Karpas-422 (cell line): Measurements from ENCODE around the gene FN1. TPM values are rescaled to one million over a fixed set of nuclear protein-coding genes. Genes with fewer than 3 reads are reported as not detected.

Experiments used
- DNase-seq: peaks from one replicate; pipeline ENCODE4 v3.0.0-alpha.2; 2015
- H2AFZ ChIP-seq: fragments of 200-600 bp; sonication (generic); 2 replicates; pipeline ENCODE4 v1.6.1; 2014; ENCODE audit warnings: antibody characterized with exemption, low read length, mixed read lengths
- H3K27ac ChIP-seq: fragments of 200-600 bp; sonication (generic); 2 replicates; pipeline ENCODE4 v1.5.1; 2014; ENCODE audit warnings: mild to moderate bottlenecking, low read length, moderate library complexity
- H3K27me3 ChIP-seq: fragments of 200-600 bp; sonication (generic); 2 replicates; pipeline ENCODE4 v1.6.1; 2014; ENCODE audit warnings: low read length, mixed read lengths
- H3K36me3 ChIP-seq: fragments of 200-600 bp; sonication (generic); 2 replicates; pipeline ENCODE4 v1.6.1; 2014; ENCODE audit warnings: low read length, mixed read lengths; ENCODE audit not compliant: insufficient read depth
- H3K4me1 ChIP-seq: fragments of 200-600 bp; sonication (generic); 2 replicates; pipeline ENCODE4 v1.6.1; 2014; ENCODE audit warnings: mild to moderate bottlenecking, low read length, mixed read lengths
- H3K4me2 ChIP-seq: fragments of 200-600 bp; sonication (generic); 2 replicates; pipeline ENCODE4 v1.6.1; 2014; ENCODE audit warnings: low read length, low read depth, mild to moderate bottlenecking; ENCODE audit not compliant: poor library complexity, severe bottlenecking
- H3K4me3 ChIP-seq: fragments of 200-600 bp; sonication (generic); 2 replicates; pipeline ENCODE4 v1.5.1; 2014; ENCODE audit warnings: mild to moderate bottlenecking, antibody characterized with exemption, low read length, mixed read lengths
- H3K79me2 ChIP-seq: fragments of 200-600 bp; sonication (generic); 2 replicates; pipeline ENCODE4 v1.6.1; 2014; ENCODE audit warnings: mild to moderate bottlenecking, low read length, mixed read lengths
- H3K9ac ChIP-seq: fragments of 200-600 bp; sonication (generic); 2 replicates; pipeline ENCODE4 v1.6.0; 2014; ENCODE audit warnings: low read length
- H3K9me2 ChIP-seq: fragments of 200-600 bp; sonication (generic), shearing (Covaris generic); replicated peaks from 2 replicates; pipeline ENCODE4 v1.6.0; 2014; ENCODE audit warnings: mild to moderate bottlenecking, low read length, moderate library complexity; ENCODE audit not compliant: insufficient read depth
- H3K9me3 ChIP-seq: fragments of 300-700, 200-600 bp; sonication (generic); 2 replicates; pipeline ENCODE4 v1.6.1; 2014; ENCODE audit warnings: low read length, mixed read lengths
- H4K20me1 ChIP-seq: fragments of 200-600 bp; sonication (generic); 2 replicates; pipeline ENCODE4 v1.6.1; 2014; ENCODE audit warnings: mild to moderate bottlenecking, antibody characterized with exemption, low read length, low read depth; ENCODE audit not compliant: insufficient read depth
- total RNA-seq: library from RNA; depleted of rRNA; stranded (reverse); fragments of >200 nt; shearing (Covaris generic); gene quantifications from 2 replicates; pipeline ENCODE4 v1.2.3, GENCODE V29; 2014; ENCODE audit warnings: low replicate concordance

The FN1 gene
- total RNA-seq, 1 experiment from 2014 or later, result 0.67 TPM

DNA sequence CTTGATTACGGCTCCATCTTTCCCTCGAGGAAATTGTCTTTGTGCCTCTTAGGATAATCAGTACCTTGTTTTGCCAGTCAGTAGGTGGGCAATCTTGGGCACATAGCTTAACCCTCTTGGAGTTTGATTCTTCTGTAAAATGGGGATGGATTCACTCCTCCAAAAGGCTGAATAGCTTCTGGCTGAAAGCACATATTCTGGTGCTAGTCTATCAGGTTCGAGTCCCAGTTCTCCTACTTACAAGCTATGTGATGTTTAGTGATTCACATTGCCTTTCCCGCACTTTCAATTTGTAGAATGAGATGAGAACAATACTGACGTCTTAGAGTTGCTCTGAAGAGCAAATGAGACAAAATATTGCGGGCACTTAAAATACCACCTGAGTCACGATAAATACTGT lies 80.1 kb downstream of the FN1 start:
- H3K36me3 ChIP-seq, result peaks cover 23% of the 10 kb centered on the region; the same call in 1 of the 2 replicates
- no peaks in the 10 kb centered on the region for H3K4me1 ChIP-seq
- H3K4me2 ChIP-seq, result no peak overlapping the region
- no peak for DNase-seq
- H3K9me2 ChIP-seq, result no peaks in the 10 kb centered on the region
- no peak overlapping the region for H2AFZ ChIP-seq
- no peaks in the 10 kb centered on the region for H3K79me2 ChIP-seq
- no peak overlapping the region for H3K27ac ChIP-seq
- no peaks in the 10 kb centered on the region for H4K20me1 ChIP-seq
- no peak overlapping the region for H3K9ac ChIP-seq
- H3K4me3 ChIP-seq, result no peak overlapping the region
- H3K9me3 ChIP-seq, result no peaks in the 10 kb centered on the region
- no peaks in the 10 kb centered on the region for H3K27me3 ChIP-seq

DNA sequence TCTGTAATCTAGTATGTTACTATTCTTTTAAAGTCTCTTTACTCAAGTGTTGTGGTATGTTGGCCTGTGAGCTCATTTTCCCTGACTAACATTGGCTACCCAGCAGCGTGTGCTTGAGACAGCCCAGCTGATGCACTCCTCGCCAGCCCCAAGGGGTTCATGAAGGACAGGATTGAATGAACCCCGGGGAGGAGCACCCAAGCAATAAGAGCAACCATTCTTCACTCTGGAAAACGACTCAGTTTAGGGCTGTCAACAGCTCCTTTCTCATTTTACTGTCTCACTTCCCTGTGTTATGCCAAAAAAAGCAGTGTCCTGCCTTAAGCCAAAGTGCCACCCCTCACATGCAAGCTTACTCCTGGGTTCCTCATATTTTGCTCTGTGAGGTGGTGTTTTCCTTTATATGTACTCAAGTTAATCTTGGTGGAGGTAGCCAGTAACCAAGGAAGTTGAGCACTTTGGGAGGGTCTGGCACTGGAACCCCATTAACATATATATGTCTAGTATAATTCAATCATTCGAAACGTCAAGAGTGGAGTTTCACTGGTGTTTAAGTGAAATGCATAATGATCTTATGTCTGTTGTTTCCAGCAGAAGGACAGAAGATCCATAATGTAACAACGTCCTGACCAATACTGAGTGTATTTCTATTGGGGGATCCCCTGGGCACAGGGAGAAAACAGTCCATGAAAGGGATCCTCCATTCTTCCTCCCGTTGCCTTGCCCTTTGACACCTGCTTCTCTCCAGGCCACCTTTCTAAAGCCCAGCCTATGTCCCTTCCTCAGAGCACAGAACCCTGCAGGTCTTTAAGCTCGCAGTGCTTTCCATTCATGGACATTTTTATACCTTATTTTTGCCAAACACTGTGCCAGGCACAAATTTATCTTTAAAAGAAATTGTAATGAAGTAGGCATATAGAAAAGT lies 80.8 kb downstream of the FN1 start:
- Histone ChIP-seq H3K4me3 (no peak overlapping the region), H4K20me1 (no peaks in the 10 kb centered on the region), H3K27me3 (no peaks in the 10 kb centered on the region), H3K9me3 (no peaks in the 10 kb centered on the region), H3K79me2 (no peaks in the 10 kb centered on the region), H3K9me2 (no peaks in the 10 kb centered on the region), H3K4me1 (no peaks in the 10 kb centered on the region), H3K9ac (no peak overlapping the region), H2AFZ (no peak overlapping the region), H3K4me2 (no peak overlapping the region), H3K27ac (no peak overlapping the region), H3K36me3 (peaks cover 23% of the 10 kb centered on the region; the same call in 1 of the 2 replicates)
- no peak for DNase-seq

DNA sequence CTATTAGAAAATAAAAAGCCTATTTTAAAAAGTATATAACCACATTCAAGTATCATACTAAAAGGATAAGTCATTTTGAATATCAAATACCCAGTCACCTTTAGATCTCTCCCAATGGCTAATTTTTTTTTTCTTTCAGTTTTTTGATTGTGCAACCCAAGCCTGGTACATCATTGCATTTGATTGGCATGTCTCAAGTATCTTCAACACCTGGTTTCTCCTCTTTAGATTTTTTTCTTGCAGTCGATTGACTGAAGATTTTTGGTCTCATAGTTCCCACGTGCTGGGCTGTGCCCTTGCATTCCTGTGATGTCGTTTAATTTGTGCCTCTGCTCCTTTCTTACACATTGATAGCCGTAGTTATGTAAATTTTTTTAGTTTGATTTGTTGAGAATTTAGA lies 83.3 kb downstream of the FN1 start:
- peaks cover 32% of the 10 kb centered on the region; the same call in 1 of the 2 replicates for H3K36me3 ChIP-seq
- no peak overlapping the region for H3K27ac ChIP-seq
- no peak overlapping the region for H3K4me2 ChIP-seq
- H3K79me2 ChIP-seq, result no peaks in the 10 kb centered on the region
- no peak overlapping the region for H2AFZ ChIP-seq
- H3K4me1 ChIP-seq, result no peaks in the 10 kb centered on the region
- no peak overlapping the region for H3K4me3 ChIP-seq
- no peaks in the 10 kb centered on the region for H4K20me1 ChIP-seq
- no peak overlapping the region for H3K9ac ChIP-seq
- H3K9me2 ChIP-seq, result no peaks in the 10 kb centered on the region
- no peak for DNase-seq
- no peaks in the 10 kb centered on the region for H3K27me3 ChIP-seq
- H3K9me3 ChIP-seq, result no peaks in the 10 kb centered on the region

DNA sequence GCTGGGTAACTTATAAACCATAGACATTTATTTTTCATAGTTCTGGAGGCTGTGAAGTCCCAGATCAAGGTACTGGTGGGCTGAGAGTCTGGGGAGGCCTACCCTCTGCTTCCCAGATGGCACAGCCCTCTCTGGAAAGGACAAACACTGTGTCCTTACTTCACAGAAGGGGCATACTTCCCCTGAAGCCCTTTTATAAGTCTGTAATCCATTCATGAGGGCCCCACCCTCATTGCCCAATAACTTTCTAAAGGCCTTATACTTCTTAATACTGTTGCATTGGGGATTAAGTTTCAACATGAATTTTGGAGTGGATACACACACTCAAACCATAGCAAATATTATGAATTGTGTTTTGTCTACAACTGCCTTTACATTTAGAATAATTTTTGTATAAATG lies 88.0 kb downstream of the FN1 start:
- H3K27ac ChIP-seq, result no peak overlapping the region
- H3K79me2 ChIP-seq, result peaks cover 18% of the 10 kb centered on the region
- no peaks in the 10 kb centered on the region for H3K4me1 ChIP-seq
- H3K27me3 ChIP-seq, result no peaks in the 10 kb centered on the region
- no peaks in the 10 kb centered on the region for H3K9me2 ChIP-seq
- H3K9me3 ChIP-seq, result no peaks in the 10 kb centered on the region
- H2AFZ ChIP-seq, result no peak overlapping the region
- H3K9ac ChIP-seq, result no peak overlapping the region
- no peak overlapping the region for H3K4me3 ChIP-seq
- peaks cover 69% of the 10 kb centered on the region for H3K36me3 ChIP-seq
- no peak overlapping the region for H3K4me2 ChIP-seq
- no peak for DNase-seq
- H4K20me1 ChIP-seq, result no peaks in the 10 kb centered on the region

DNA sequence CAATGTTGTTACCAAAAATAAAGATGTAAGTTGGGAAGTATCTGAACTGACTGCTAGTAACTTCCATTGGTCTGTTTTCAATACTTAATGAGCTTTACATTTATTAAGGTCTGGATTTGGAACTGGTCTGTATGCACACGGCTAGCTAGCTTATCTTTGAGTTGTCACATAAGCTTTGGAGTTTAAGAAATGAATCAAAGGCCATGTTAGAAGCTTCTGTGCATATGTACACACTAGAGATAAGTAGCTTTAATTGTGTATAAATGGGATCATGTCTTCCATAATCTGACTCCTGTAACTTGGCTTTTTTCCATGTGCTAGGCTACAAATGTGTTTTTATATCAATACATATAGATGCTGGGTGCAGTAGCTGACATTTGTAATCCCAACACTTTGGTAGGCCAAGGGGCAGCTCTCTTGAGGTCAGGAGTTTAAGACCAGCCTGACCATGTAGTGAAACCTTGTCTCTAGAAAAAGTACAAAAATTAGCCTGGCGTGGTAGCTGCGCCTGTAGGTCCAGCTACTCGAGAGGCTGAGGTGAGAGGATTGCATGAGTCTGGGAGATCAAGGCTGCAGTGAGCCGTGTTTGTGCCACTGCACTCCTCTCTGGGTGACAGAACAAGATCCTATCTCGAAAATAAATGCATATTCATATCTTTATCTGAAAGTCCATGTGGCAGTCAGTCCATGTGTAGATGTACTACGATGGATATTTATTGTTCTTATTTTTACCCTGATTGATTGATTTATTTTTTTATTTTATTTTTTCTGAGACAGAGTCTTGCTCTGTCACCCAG lies 96.8 kb downstream of the FN1 start:
- H3K36me3 ChIP-seq, result peaks cover 85% of the 10 kb centered on the region
- H3K79me2 ChIP-seq, result peaks cover 67% of the 10 kb centered on the region
- DNase-seq, result no peak
- no peak overlapping the region for H2AFZ ChIP-seq
- H3K9ac ChIP-seq, result no peak overlapping the region
- H3K9me2 ChIP-seq, result no peaks in the 10 kb centered on the region
- H3K4me1 ChIP-seq, result no peaks in the 10 kb centered on the region
- no peak overlapping the region for H3K4me3 ChIP-seq
- no peaks in the 10 kb centered on the region for H3K9me3 ChIP-seq
- no peaks in the 10 kb centered on the region for H3K27me3 ChIP-seq
- no peak overlapping the region for H3K27ac ChIP-seq
- no peaks in the 10 kb centered on the region for H4K20me1 ChIP-seq
- no peak overlapping the region for H3K4me2 ChIP-seq

DNA sequence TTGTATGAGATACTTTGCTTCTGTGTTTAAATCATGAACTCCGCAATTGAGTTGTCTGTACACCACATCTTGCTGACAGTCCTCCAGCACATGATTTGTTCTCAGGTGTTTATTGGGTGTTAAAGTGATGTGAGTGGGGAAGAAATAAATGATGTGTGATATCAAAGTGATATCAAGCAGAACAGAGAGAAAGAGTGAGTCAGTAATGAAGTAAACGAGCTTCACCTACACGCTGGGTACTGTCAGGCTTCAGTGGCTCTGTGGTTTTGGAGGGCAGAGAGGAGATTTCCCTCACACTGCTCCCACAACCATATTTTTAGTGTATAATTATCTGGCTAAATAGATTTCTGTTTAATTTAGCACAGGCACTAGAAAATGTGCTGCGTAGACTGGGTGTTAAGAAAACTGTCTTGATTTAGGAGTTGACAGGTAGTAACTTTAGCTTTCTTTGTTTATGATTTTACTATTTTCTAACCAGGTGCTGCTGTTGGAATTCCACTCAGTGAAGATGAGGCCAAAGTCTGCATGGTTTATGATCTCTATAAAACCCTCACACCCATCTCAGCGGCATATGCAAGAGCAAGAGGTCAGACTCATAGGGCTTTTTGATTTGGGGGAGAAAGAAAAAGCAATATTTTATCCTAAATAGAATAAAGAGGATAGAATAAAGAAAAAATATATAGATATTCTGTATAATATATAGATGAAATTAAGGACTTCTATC lies 102.8 kb downstream of the FN1 start:
- H3K9ac ChIP-seq, result no peak overlapping the region
- no peak overlapping the region for H2AFZ ChIP-seq
- no peak overlapping the region for H3K4me2 ChIP-seq
- H3K27ac ChIP-seq, result no peak overlapping the region
- peaks cover 6% of the 10 kb centered on the region; the same call in 1 of the 2 replicates for H3K4me1 ChIP-seq
- no peak overlapping the region for H3K4me3 ChIP-seq
- peaks cover 73% of the 10 kb centered on the region for H3K79me2 ChIP-seq
- no peaks in the 10 kb centered on the region for H3K9me3 ChIP-seq
- peaks cover 71% of the 10 kb centered on the region for H3K36me3 ChIP-seq
- DNase-seq, result no peak
- H3K27me3 ChIP-seq, result no peaks in the 10 kb centered on the region
- peaks cover 19% of the 10 kb centered on the region for H4K20me1 ChIP-seq
- H3K9me2 ChIP-seq, result no peaks in the 10 kb centered on the region

DNA sequence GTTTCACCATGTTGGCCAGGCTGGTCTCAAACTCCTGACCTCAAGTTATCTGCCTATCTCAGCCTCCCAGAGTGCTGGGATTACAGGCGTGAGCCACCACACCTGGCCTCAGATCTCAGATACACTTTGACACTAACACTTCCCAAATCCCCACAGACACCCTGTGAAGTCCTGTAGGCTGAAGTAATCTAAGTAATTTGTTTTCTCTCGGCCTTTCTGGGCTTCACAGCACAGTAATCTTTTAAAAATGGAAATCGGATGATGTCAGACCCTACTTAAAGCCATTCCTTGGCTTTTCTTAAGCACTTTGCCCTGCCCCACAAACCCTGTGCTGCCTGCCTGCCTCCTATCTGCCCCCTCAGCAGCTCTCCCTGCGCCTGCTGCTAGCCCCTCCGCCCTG lies 107.8 kb downstream of the FN1 start:
- H3K27ac ChIP-seq, result no peak overlapping the region
- no peaks in the 10 kb centered on the region for H3K9me3 ChIP-seq
- H3K4me2 ChIP-seq, result no peak overlapping the region
- H3K9ac ChIP-seq, result no peak overlapping the region
- H3K36me3 ChIP-seq, result peaks cover 67% of the 10 kb centered on the region
- H3K9me2 ChIP-seq, result no peaks in the 10 kb centered on the region
- DNase-seq, result no peak
- peaks cover 90% of the 10 kb centered on the region for H3K79me2 ChIP-seq
- peaks cover 25% of the 10 kb centered on the region for H4K20me1 ChIP-seq
- H3K4me3 ChIP-seq, result no peak overlapping the region
- peaks cover 6% of the 10 kb centered on the region; the same call in 1 of the 2 replicates for H3K4me1 ChIP-seq
- H2AFZ ChIP-seq, result no peak overlapping the region
- H3K27me3 ChIP-seq, result no peaks in the 10 kb centered on the region

DNA sequence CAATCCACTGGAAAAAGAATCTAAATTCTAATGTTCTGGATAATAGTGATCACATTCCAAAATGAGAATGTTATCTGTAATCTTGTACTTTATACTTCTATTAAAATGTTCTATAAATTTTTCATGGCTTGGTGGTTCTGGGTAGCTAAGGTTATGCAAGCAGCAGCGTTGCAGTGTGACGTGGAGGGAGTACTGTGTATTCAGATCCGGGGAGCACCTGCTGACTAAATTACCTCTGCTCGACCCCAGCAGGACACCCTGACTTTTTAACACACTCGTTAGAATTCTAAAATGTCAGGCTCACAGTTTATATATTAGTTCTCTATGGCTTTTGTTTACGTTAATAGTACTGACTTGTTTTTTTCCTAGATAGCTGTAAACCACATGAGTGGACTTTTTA lies 111.1 kb downstream of the FN1 start:
- H3K27ac ChIP-seq, result no peak overlapping the region
- H3K4me3 ChIP-seq, result no peak overlapping the region
- no peak overlapping the region for H3K9ac ChIP-seq
- no peak overlapping the region for H2AFZ ChIP-seq
- peaks cover 15% of the 10 kb centered on the region for H4K20me1 ChIP-seq
- DNase-seq, result no peak
- H3K27me3 ChIP-seq, result no peaks in the 10 kb centered on the region
- no peaks in the 10 kb centered on the region for H3K9me2 ChIP-seq
- H3K79me2 ChIP-seq, result peaks cover 89% of the 10 kb centered on the region
- H3K4me2 ChIP-seq, result no peak overlapping the region
- no peaks in the 10 kb centered on the region for H3K9me3 ChIP-seq
- H3K36me3 ChIP-seq, result peaks cover 59% of the 10 kb centered on the region
- H3K4me1 ChIP-seq, result no peaks in the 10 kb centered on the region
